ENCODE measurements around the gene PEMT. TPM values are rescaled to one million over a fixed set of nuclear protein-coding genes. Genes with fewer than 3 reads are reported as not detected.
"Not testable (repeated sequence)": the region's sequence is repeated elsewhere in the genome, so short reads cannot be mapped to it uniquely, and the experiment has no call there.

The PEMT gene, protein sequence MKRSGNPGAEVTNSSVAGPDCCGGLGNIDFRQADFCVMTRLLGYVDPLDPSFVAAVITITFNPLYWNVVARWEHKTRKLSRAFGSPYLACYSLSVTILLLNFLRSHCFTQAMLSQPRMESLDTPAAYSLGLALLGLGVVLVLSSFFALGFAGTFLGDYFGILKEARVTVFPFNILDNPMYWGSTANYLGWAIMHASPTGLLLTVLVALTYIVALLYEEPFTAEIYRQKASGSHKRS
- 15.3 TPM for total RNA-seq

- peak; percentile 95 for DNase-seq
Measured at GRCh38 chr17:17591355-17592298, at the start of gene PEMT. PEMT (minus strand) TSS chr17:17591708; CDS start chr17:17591626, 82 bp downstream.

DNA sequence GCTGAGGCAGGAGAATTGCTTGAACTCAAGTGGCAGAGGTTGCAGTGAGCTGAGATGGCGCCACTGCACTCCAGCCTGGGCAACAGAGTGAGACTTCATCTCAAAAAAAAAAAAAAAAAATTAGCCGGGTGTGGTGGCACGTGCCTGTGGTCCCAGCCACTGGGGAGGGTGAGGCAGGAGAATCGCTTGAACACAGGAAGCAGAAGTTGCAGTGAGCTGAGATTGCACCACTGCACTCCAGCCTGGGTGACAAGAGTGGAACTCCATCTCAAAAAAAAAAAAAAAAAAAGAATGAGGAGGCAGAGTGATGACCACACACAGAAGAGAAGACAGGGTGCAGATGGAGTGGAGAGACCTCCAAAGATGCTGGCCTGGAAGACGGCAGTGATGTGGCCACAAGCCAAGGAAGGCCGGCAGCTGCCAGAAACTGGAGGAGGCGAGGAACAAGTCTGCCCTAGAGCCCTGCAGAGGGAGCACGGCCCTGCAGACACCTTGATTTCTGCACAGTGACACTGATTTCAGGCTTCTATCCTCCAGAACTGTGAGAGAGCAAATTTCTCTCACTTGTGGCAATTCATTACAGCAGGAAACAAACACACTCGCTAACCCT is 48.3 kb upstream of the PEMT start:
- DNase-seq = not testable (repeated sequence)

GRCh38 chr17:17638467-17638866 is 47.0 kb upstream of the PEMT start:
- DNase-seq = no peak

- DNase-seq = no peak
Measured at GRCh38 chr17:17636272-17636885, 44.9 kb upstream of the PEMT start.

DNA sequence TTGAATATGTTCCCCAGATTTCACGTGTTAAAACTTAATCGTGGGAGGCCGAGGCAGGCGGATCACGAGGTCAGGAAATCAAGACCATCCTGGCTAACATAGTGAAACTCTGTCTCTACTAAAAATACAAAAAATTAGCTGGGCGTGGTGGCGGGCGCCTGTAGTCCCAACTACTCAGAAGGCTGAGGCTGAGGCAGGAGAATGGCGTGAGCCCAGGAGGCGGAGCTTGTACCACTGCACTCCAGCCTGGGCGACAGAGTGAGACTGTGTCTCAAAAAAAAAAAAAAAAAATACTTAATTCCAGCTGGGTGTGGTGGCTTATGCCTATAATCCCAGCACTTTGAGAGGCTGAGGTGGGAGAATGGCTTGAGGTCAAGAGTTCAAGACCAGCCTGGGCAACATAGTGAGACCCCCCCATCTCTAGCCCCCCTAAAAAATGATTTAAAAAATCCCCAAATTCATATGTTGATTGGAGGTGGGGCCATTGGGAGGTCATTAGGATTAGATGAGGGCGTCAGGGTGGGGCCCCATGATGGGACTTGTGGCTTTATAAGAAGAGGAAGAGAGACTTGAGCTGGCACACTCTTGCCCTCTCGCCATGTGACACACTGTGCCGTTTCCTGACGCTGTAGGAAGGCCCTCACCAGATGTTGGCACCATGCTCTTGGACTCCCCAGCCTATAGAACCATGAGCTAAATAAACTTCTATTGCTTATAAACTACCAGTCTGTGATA is 44.2 kb upstream of the PEMT start:
- DNase-seq = not testable (repeated sequence)

DNA sequence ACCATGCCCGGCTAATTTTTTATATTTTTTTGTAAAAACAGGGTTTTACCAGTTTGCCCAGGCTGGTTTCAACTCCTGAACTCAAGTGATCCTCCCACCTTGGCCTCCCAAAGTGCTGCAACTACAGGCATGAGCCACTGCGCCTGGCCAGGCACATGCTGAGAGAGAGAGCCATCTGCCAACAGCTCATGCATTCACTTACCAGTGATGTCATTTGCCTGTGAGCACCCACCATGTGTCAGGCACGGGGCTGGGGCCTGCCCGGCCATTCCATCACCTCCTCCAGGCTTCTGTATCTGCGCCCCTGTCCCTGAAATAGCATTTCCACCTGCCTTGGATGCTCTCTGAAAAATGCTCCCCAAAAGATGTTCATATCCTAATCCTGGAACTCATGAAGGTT is 43.6 kb upstream of the PEMT start:
- DNase-seq = no peak

GRCh38 chr17:17633310-17633709 is 41.8 kb upstream of the PEMT start:
- DNase-seq = no peak

DNA sequence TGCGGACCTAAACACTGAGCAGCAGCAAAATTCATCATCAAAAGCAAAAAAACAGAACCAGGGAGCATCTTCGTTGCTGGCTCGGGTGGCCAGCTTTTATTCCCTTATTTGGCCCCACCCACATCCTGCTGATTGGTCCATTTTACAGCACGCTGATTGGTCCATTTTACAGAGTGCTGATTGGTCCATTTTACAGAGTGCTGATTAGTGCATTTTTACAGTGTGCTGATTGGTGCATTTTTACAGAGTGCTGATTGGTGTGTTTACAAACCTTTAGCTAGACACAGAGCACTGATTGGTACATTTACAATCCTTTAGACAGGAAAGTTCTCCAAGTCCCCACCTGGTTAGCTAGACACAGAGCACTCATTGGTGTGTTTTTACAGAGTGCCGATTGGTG is 41.2 kb upstream of the PEMT start:
- DNase-seq = not testable (repeated sequence)

- no peak for DNase-seq
Measured at GRCh38 chr17:17628388-17629008, 37.0 kb upstream of the PEMT start.

- no peak for DNase-seq
Measured at GRCh38 chr17:17626840-17627239, 35.3 kb upstream of the PEMT start.

GRCh38 chr17:17626151-17626805 is 34.8 kb upstream of the PEMT start:
- no peak for DNase-seq

GRCh38 chr17:17624741-17625140 is 33.2 kb upstream of the PEMT start:
- DNase-seq = no peak

DNA sequence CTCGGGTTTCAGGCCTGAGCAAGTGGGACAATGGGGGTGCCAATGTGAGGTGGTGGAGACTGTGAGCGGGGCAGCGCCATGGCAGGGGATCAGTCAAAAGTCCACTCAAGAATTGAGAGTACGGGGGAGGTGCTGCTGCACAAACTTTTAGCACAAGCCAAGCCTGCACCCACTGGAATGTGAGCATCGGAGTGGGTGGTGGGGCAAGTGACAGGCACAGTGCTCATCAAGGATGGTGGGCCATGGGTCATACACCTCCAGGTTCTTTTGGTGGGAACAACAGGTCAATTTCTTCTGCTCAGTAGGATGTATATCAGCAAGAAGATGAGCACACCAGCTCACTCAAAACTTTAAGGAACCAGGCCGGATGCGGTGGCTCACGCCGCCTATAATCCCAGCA is 32.4 kb upstream of the PEMT start:
- DNase-seq = no peak

DNA sequence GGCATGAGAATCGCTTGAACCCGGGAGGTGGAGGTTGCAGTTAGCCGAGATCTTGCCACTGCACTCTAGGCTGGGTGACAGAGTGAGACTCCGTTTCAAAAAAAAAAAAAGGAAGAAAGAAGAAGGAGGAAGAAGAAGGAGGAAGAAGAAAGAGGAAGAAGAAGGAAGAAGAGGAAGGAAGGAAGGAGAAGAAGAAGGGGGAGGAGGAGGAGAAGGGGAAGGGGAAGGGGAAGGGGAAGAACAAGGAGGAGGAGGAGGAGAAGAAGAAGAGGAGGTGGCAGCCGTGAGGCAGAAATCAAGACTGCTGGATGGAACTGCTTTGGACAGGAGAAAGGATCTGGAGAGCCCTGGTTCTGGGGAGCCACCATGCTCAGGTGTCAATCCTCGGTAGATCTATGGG is 29.7 kb upstream of the PEMT start:
- DNase-seq = no peak

- no peak for DNase-seq
Measured at GRCh38 chr17:17613708-17614114, 22.2 kb upstream of the PEMT start.

GRCh38 chr17:17612085-17613022 is 20.8 kb upstream of the PEMT start:
- DNase-seq = no peak

- no peak for DNase-seq
Measured at GRCh38 chr17:17609121-17609520, 17.6 kb upstream of the PEMT start.

GRCh38 chr17:17606416-17607000 is 15.0 kb upstream of the PEMT start:
- DNase-seq = no peak

DNA sequence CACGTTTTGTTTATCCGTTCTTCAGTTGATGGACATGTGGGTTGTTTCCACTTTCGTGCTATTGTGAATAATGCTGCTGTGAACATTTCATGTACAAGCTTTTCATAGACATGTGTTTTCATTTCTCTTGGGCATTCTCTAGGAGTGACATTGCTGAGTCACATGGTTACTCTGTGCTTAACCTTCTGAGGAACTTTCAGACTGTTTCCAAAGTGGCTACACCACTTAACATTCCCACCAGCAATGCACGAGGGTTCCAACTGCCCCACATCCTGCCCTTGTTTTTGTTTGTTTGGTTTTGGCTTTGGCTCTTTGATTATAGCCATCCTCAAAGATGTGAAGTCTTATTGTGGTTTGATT is 14.2 kb upstream of the PEMT start:
- no peak for DNase-seq

Measured in occipital lobe (tissue), 2 donors.